Suprapubic skin (tissue), 4 donors: ENCODE data around the gene NGB. TPM values are rescaled to one million over a fixed set of nuclear protein-coding genes. Genes with fewer than 3 reads are reported as not detected.

Experiments used
- DNase-seq, 2 donors: peaks; one replicate each; pipeline ENCODE4 v3.0.0-alpha.2; 2019; ENCODE audit warnings: low spot score in 2 of 2
- H3K27ac ChIP-seq: fragments of 200-600 bp; sonication (generic); one replicate; pipeline ENCODE4 v1.5.1; 2019
- H3K27me3 ChIP-seq: fragments of 200-600 bp; sonication (generic); one replicate; pipeline ENCODE4 v1.5.1; 2019
- H3K36me3 ChIP-seq: fragments of 200-600 bp; sonication (generic); one replicate; pipeline ENCODE4 v1.5.1; 2019
- H3K4me1 ChIP-seq: fragments of 200-600 bp; sonication (generic); one replicate; pipeline ENCODE4 v1.5.1; 2019
- H3K4me3 ChIP-seq: fragments of 200-600 bp; sonication (generic); one replicate; pipeline ENCODE4 v1.5.1; 2019; ENCODE audit warnings: mild to moderate bottlenecking
- H3K9me3 ChIP-seq: fragments of 200-600 bp; sonication (generic); one replicate; pipeline ENCODE4 v1.5.1; 2019
- CTCF ChIP-seq, 2 donors: fragments of 200-600 bp in 1 of 2; fragments of 450-650 bp in 1 of 2; sonication (generic) in 1 of 2; IDR thresholded peaks; one replicate each; pipeline ENCODE4 v1.5.1; 2016 to 2019; ENCODE audit warnings: antibody characterized with exemption in 2 of 2, mild to moderate bottlenecking in 1 of 2, moderate library complexity in 1 of 2
- EP300 ChIP-seq: sonication (generic); formaldehyde crosslinking; IDR thresholded peaks from one replicate; pipeline ENCODE4 v1.6.1; 2017; ENCODE audit warnings: antibody characterized with exemption
- POLR2A ChIP-seq, 2 donors: fragments of 450-650 bp; IDR thresholded peaks; one replicate each; pipeline ENCODE4 v1.6.1; 2017; ENCODE audit warnings: antibody characterized with exemption in 2 of 2, mild to moderate bottlenecking in 2 of 2, moderate library complexity in 2 of 2
- POLR2AphosphoS5 ChIP-seq, 3 donors: sonication (generic); formaldehyde crosslinking; IDR thresholded peaks; one replicate each; pipeline ENCODE4 v1.6.1; 2017; ENCODE audit warnings: antibody characterized with exemption in 3 of 3
- WGBS: methylation state at CpG from one replicate; pipeline ENCODE4 v1.1.5; 2018; 5-methylcytosine and 5-hydroxymethylcytosine counted together
- total RNA-seq, 4 donors: library from RNA; depleted of rRNA; stranded (reverse); fragments of >200 nt; gene quantifications; one replicate each; pipeline ENCODE4 v1.1.0, GENCODE V29; 2016

Gene NGB
- total RNA-seq, 4 donors from 2014 or later = not detected

- peaks cover 2% of the 10 kb centered on the region for H3K36me3 ChIP-seq
- TF ChIP-seq POLR2AphosphoS5 (IDR thresholded peaks at IDR 0.05) = no peak
- TF ChIP-seq POLR2A (IDR thresholded peaks at IDR 0.05) = no peak
- TF ChIP-seq EP300 = no peak
- no peak for TF ChIP-seq CTCF (IDR thresholded peaks at IDR 0.05)
- no peaks in the 10 kb centered on the region for H3K9me3 ChIP-seq
- WGBS = 93% methylated on average over 11 of the region's 11 CpGs
- H3K4me3 ChIP-seq = no peak overlapping the region
- no peak overlapping the region for H3K27ac ChIP-seq
- H3K4me1 ChIP-seq = no peaks in the 10 kb centered on the region
- DNase-seq = no peak
- H3K27me3 ChIP-seq = no peaks in the 10 kb centered on the region
Measured at GRCh38 chr14:77251870-77252269, 19.1 kb downstream of the NGB start.

- DNase-seq = no peak
- Histone ChIP-seq H3K9me3 (no peaks in the 10 kb centered on the region), H3K4me1 (no peaks in the 10 kb centered on the region), H3K27ac (no peak overlapping the region), H3K36me3 (no peaks in the 10 kb centered on the region), H3K4me3 (no peak overlapping the region), H3K27me3 (no peaks in the 10 kb centered on the region)
- TF ChIP-seq CTCF (IDR thresholded peaks at IDR 0.05) = no peak
- no peak for TF ChIP-seq POLR2A (IDR thresholded peaks at IDR 0.05)
- no peak for TF ChIP-seq EP300
- TF ChIP-seq POLR2AphosphoS5 (IDR thresholded peaks at IDR 0.05) = no peak
- WGBS = 90% methylated on average over 6 of the region's 6 CpGs
Measured at GRCh38 chr14:77250927-77251326, 20.1 kb downstream of the NGB start.

GRCh38 chr14:77249286-77249685 is 21.7 kb downstream of the NGB start:
- Histone ChIP-seq H3K4me1 (no peaks in the 10 kb centered on the region), H3K27me3 (no peaks in the 10 kb centered on the region)

GRCh38 chr14:77248666-77249065 is 22.3 kb downstream of the NGB start:
- DNase-seq = no peak
- no peaks in the 10 kb centered on the region for H3K4me1 ChIP-seq
- TF ChIP-seq CTCF (IDR thresholded peaks at IDR 0.05) (no peak), POLR2AphosphoS5 (IDR thresholded peaks at IDR 0.05) (no peak), POLR2A (IDR thresholded peaks at IDR 0.05) (no peak), EP300 (no peak)
- no peaks in the 10 kb centered on the region for H3K36me3 ChIP-seq
- no peak overlapping the region for H3K27ac ChIP-seq
- H3K27me3 ChIP-seq = no peaks in the 10 kb centered on the region
- H3K9me3 ChIP-seq = no peaks in the 10 kb centered on the region
- H3K4me3 ChIP-seq = no peak overlapping the region
- WGBS = 100% methylated on average over 1 of the region's 7 CpGs

More at GRCh38 chr14:77249286-77249685, 21.7 kb downstream of the NGB start:
- TF ChIP-seq CTCF (IDR thresholded peaks at IDR 0.05) (no peak), POLR2AphosphoS5 (IDR thresholded peaks at IDR 0.05) (no peak), POLR2A (IDR thresholded peaks at IDR 0.05) (no peak), EP300 (no peak)
- no peak for DNase-seq
- no peaks in the 10 kb centered on the region for H3K36me3 ChIP-seq
- no peaks in the 10 kb centered on the region for H3K9me3 ChIP-seq
- no peak overlapping the region for H3K4me3 ChIP-seq
- 89% methylated on average over 6 of the region's 7 CpGs for WGBS
- no peak overlapping the region for H3K27ac ChIP-seq

- Histone ChIP-seq H3K36me3 (no peaks in the 10 kb centered on the region), H3K4me1 (no peaks in the 10 kb centered on the region), H3K9me3 (no peaks in the 10 kb centered on the region), H3K27ac (no peak overlapping the region), H3K4me3 (no peak overlapping the region), H3K27me3 (no peaks in the 10 kb centered on the region)
- no peak for TF ChIP-seq POLR2AphosphoS5 (IDR thresholded peaks at IDR 0.05)
- no peak for TF ChIP-seq POLR2A (IDR thresholded peaks at IDR 0.05)
- TF ChIP-seq EP300 = no peak
- TF ChIP-seq CTCF (IDR thresholded peaks at IDR 0.05) = no peak
- DNase-seq = no peak
- WGBS = 78% methylated on average over 1 of the region's 1 CpG
Measured at GRCh38 chr14:77246784-77247183, 24.2 kb downstream of the NGB start.
